IMR-90 (cell line): ENCODE data around the gene METTL18. TPM values are rescaled to one million over a fixed set of nuclear protein-coding genes. Genes with fewer than 3 reads are reported as not detected.

ENCODE experiments used
- ATAC-seq: fragments of 200-7000 bp; cut with Tn5 transposase; 2 replicates; pipeline ENCODE4 v1.9.1; 2020; ENCODE audit warnings: low read depth, mild to moderate bottlenecking, moderate library complexity
- BruUV-seq: library from RNA; stranded (reverse); fragments of 400-500 nt; replicated peaks from 2 replicates; lab custom pipeline; 2021; lab: Mats Ljungman, UMichigan
- CTCF ChIA-PET: fragments of 300-600 bp; formaldehyde crosslinking; extraction: SDS; loops from one replicate; lab custom pipeline; 2021; ENCODE audit warnings: antibody characterized with exemption; lab: Yijun Ruan, JAX
- POLR2A ChIA-PET: fragments of 300-600 bp; sonication (Branson Sonifier 250); formaldehyde crosslinking; loops from one replicate; lab custom pipeline; 2022; ENCODE audit warnings: antibody characterized with exemption; ENCODE audit not compliant: unreplicated experiment; lab: Charles Lee
- DNase-seq: peaks from one replicate; pipeline ENCODE4 v3.0.0; 2013
- H2AFZ ChIP-seq: replicated peaks from 2 replicates; pipeline ENCODE3; 2013; ENCODE audit warnings: low read length, mild to moderate bottlenecking; ENCODE audit not compliant: poor library complexity
- H2AK5ac ChIP-seq: 2 replicates; pipeline ENCODE4 v1.6.1; 2013; ENCODE audit warnings: low read depth, low read length, inconsistent platforms
- H2AK9ac ChIP-seq: replicated peaks from 2 replicates; pipeline ENCODE3; 2013; ENCODE audit warnings: mild to moderate bottlenecking, low read depth, low read length, moderate library complexity; ENCODE audit not compliant: poor library complexity
- H2BK120ac ChIP-seq: 2 replicates; pipeline ENCODE4 v1.6.1; 2013; ENCODE audit warnings: low read depth, low read length, inconsistent platforms
- H2BK15ac ChIP-seq: 3 replicates; pipeline ENCODE4 v1.6.1; 2013; ENCODE audit warnings: low read depth, low read length, inconsistent platforms
- H2BK20ac ChIP-seq: 2 replicates; pipeline ENCODE4 v1.6.1; 2013; ENCODE audit warnings: low read depth, mild to moderate bottlenecking, inconsistent platforms, low read length, moderate library complexity
- H2BK5ac ChIP-seq: 2 replicates; pipeline ENCODE4 v1.6.1; 2013; ENCODE audit warnings: mild to moderate bottlenecking, low read depth, low read length, inconsistent platforms; ENCODE audit not compliant: poor library complexity, severe bottlenecking
- H3K14ac ChIP-seq: replicated peaks from 2 replicates; pipeline ENCODE4 v1.6.1; 2013; ENCODE audit warnings: low read depth, low read length, inconsistent platforms
- H3K18ac ChIP-seq: 2 replicates; pipeline ENCODE4 v1.6.1; 2013; ENCODE audit warnings: low read depth, low read length, control low read depth
- H3K23ac ChIP-seq: 2 replicates; pipeline ENCODE4 v1.6.1; 2013; ENCODE audit warnings: low read depth, low read length, inconsistent platforms
- H3K27ac ChIP-seq: 2 replicates; pipeline ENCODE4 v1.5.1; 2013; ENCODE audit warnings: mild to moderate bottlenecking, control low read depth, low read length; ENCODE audit not compliant: insufficient read depth
- H3K27me3 ChIP-seq: 2 replicates; pipeline ENCODE4 v1.6.1; 2013; ENCODE audit warnings: low read length; ENCODE audit not compliant: control insufficient read depth, insufficient read depth
- H3K36me3 ChIP-seq: 2 replicates; pipeline ENCODE4 v1.6.1; 2013; ENCODE audit warnings: low read length, mixed read lengths; ENCODE audit not compliant: control insufficient read depth, insufficient read depth
- H3K4ac ChIP-seq: 2 replicates; pipeline ENCODE4 v1.6.1; 2013; ENCODE audit warnings: low read depth, low read length, inconsistent platforms
- H3K4me1 ChIP-seq: 2 replicates; pipeline ENCODE4 v1.6.1; 2013; ENCODE audit warnings: low read length, mixed read lengths; ENCODE audit not compliant: control insufficient read depth, insufficient read depth
- H3K4me2 ChIP-seq: 2 replicates; pipeline ENCODE4 v1.6.1; 2013; ENCODE audit warnings: low read depth, mild to moderate bottlenecking, control low read depth, low read length, moderate library complexity
- H3K4me3 ChIP-seq: 2 replicates; pipeline ENCODE4 v1.5.1; 2013; ENCODE audit warnings: low read depth, mild to moderate bottlenecking, control low read depth, low read length, moderate library complexity; ENCODE audit not compliant: insufficient read depth
- H3K56ac ChIP-seq: 2 replicates; pipeline ENCODE4 v1.6.1; 2013; ENCODE audit warnings: low read length, inconsistent platforms; ENCODE audit not compliant: insufficient read depth; ENCODE audit errors: extremely low read depth
- H3K79me1 ChIP-seq, 2 experiments: 2 replicates each; pipeline ENCODE4 v1.6.1; 2013; ENCODE audit warnings: low read length in 2 of 2, inconsistent platforms in 1 of 2, low read depth in 1 of 2
- H3K9ac ChIP-seq: 2 replicates; pipeline ENCODE4 v1.6.1; 2013; ENCODE audit warnings: low read depth, low read length, control low read depth
- H3K9me1 ChIP-seq: 2 replicates; pipeline ENCODE4 v1.6.1; 2013; ENCODE audit warnings: low read length, inconsistent platforms; ENCODE audit not compliant: insufficient read depth
- H3K9me3 ChIP-seq: 2 replicates; pipeline ENCODE4 v1.6.1; 2013; ENCODE audit warnings: low read length; ENCODE audit not compliant: control insufficient read depth, insufficient read depth
- H4K20me1 ChIP-seq: 2 replicates; pipeline ENCODE4 v1.6.1; 2013; ENCODE audit warnings: low read length, inconsistent platforms; ENCODE audit not compliant: insufficient read depth
- H4K5ac ChIP-seq: 2 replicates; pipeline ENCODE4 v1.6.1; 2013; ENCODE audit warnings: mild to moderate bottlenecking, low read depth, low read length, control low read depth
- H4K8ac ChIP-seq, 2 experiments: 2 replicates each; pipeline ENCODE4 v1.6.1; 2013; ENCODE audit warnings: low read depth in 2 of 2, low read length in 2 of 2, control low read depth in 1 of 2, inconsistent platforms in 1 of 2
- H4K91ac ChIP-seq: 2 replicates; pipeline ENCODE4 v1.6.1; 2013; ENCODE audit warnings: low read depth, low read length, inconsistent platforms; ENCODE audit not compliant: insufficient read depth
- BHLHE40 ChIP-seq: fragments of 150-350 bp; IDR thresholded peaks from 2 replicates; pipeline ENCODE4 v1.6.1; 2016; ENCODE audit warnings: mild to moderate bottlenecking, low read depth, low read length
- CEBPB ChIP-seq: IDR thresholded peaks from 2 replicates; pipeline ENCODE4 v1.6.1; 2012; ENCODE audit warnings: low read depth, low read length, improper control_type of control experiment
- CHD1 ChIP-seq: IDR thresholded peaks from 2 replicates; pipeline ENCODE4 v1.6.1; 2012; ENCODE audit warnings: low read depth, low read length, improper control_type of control experiment
- CTCF ChIP-seq: conservative IDR thresholded peaks from 2 replicates; pipeline ENCODE4 v1.5.1; 2012; ENCODE audit warnings: mild to moderate bottlenecking, low read depth, low read length, improper control_type of control experiment
- ELK1 ChIP-seq: fragments of 150-350 bp; IDR thresholded peaks from 2 replicates; pipeline ENCODE4 v1.6.1; 2016; ENCODE audit warnings: low read depth, mild to moderate bottlenecking, low read length, moderate library complexity, borderline replicate concordance
- FOS ChIP-seq: fragments of 150-350 bp; IDR thresholded peaks from 2 replicates; pipeline ENCODE4 v1.6.1; 2016; ENCODE audit warnings: low read depth, low read length
- MAFK ChIP-seq: IDR thresholded peaks from 2 replicates; pipeline ENCODE4 v1.6.1; 2012; ENCODE audit warnings: low read depth, low read length, improper control_type of control experiment
- MAZ ChIP-seq: IDR thresholded peaks from 2 replicates; pipeline ENCODE4 v1.6.1; 2012; ENCODE audit warnings: low read depth, mild to moderate bottlenecking, low read length, improper control_type of control experiment, moderate library complexity, borderline replicate concordance
- MXI1 ChIP-seq: IDR thresholded peaks from 2 replicates; pipeline ENCODE4 v1.6.1; 2012; ENCODE audit warnings: low read depth, mild to moderate bottlenecking, low read length, moderate library complexity, borderline replicate concordance
- NFE2L2 ChIP-seq: fragments of 150-350 bp; IDR thresholded peaks from 2 replicates; pipeline ENCODE4 v1.6.1; 2016; ENCODE audit warnings: low read depth, mild to moderate bottlenecking, low read length
- POLR2A ChIP-seq: IDR thresholded peaks from 2 replicates; pipeline ENCODE4 v1.6.1; 2012; ENCODE audit warnings: mild to moderate bottlenecking, low read depth, low read length
- RAD21 ChIP-seq: IDR thresholded peaks from 2 replicates; pipeline ENCODE4 v1.6.1; 2012; ENCODE audit warnings: low read length, improper control_type of control experiment
- RCOR1 ChIP-seq: IDR thresholded peaks from 2 replicates; pipeline ENCODE4 v1.6.1; 2012; ENCODE audit warnings: mild to moderate bottlenecking, low read length, improper control_type of control experiment; ENCODE audit not compliant: insufficient replicate concordance
- RFX5 ChIP-seq: IDR thresholded peaks from 2 replicates; pipeline ENCODE4 v1.8.0; 2012; ENCODE audit warnings: low read depth, mild to moderate bottlenecking, low read length, moderate library complexity
- SMC3 ChIP-seq: fragments of 150-350 bp; IDR thresholded peaks from 2 replicates; pipeline ENCODE4 v1.6.1; 2016; ENCODE audit warnings: low read depth, mild to moderate bottlenecking, antibody characterized with exemption, low read length, moderate library complexity
- WGBS, 2 experiments: methylation state at CpG; one replicate each; pipeline versions ENCODE4 v1.1.5 to v1.1.7; 2013; ENCODE audit warnings: missing lambda C conversion rate in 2 of 2; ENCODE audit not compliant: insufficient read length in 1 of 2; ENCODE audit errors: extremely low coverage in 2 of 2; 5-methylcytosine and 5-hydroxymethylcytosine counted together
- dilution Hi-C: fragments of 300-500 bp; cut with HindIII; formaldehyde crosslinking; loops from one replicate; pipeline ENCODE4 v1.14.3; 2018; ENCODE audit warnings: low sequenced_read_pairs; ENCODE audit not compliant: unreplicated experiment
- in situ Hi-C: fragments of 300-500 bp; cut with MboI; formaldehyde crosslinking; loops from 3 replicates; pipeline ENCODE4 v1.14.3; 2019; ENCODE audit warnings: low sequenced_read_pairs, inconsistent platforms, mixed read lengths
- intact Hi-C: fragments of 100-400 bp; cut with micrococcal nuclease; formaldehyde crosslinking; loops from 2 replicates; pipeline ENCODE4 v1.10.0; 2022
- polyA plus RNA-seq, 3 experiments: library from polyadenylated mRNA; depleted of rRNA; stranded (reverse); fragments of >200 nt; gene quantifications; 2 replicates each; pipeline ENCODE4 v1.2.3, GENCODE V29; 2012; ENCODE audit warnings: low replicate concordance in 1 of 3
- total RNA-seq: library from RNA; depleted of rRNA; stranded (reverse); fragments of >200 nt; gene quantifications from 2 replicates; pipeline ENCODE4 v1.2.3, GENCODE V29; 2012
- TF ChIP-seq, protein P1 (sequence below): fragments of 150-350 bp; IDR thresholded peaks from 2 replicates; pipeline ENCODE4 v1.6.1; 2017; ENCODE audit warnings: mild to moderate bottlenecking, antibody characterized with exemption, low read length, low read depth

The METTL18 gene
- total and polyA plus RNA-seq, 2 of the 4 experiments (the other 2 are of a cell fraction) = 2.9 to 3.4 TPM

DNA sequence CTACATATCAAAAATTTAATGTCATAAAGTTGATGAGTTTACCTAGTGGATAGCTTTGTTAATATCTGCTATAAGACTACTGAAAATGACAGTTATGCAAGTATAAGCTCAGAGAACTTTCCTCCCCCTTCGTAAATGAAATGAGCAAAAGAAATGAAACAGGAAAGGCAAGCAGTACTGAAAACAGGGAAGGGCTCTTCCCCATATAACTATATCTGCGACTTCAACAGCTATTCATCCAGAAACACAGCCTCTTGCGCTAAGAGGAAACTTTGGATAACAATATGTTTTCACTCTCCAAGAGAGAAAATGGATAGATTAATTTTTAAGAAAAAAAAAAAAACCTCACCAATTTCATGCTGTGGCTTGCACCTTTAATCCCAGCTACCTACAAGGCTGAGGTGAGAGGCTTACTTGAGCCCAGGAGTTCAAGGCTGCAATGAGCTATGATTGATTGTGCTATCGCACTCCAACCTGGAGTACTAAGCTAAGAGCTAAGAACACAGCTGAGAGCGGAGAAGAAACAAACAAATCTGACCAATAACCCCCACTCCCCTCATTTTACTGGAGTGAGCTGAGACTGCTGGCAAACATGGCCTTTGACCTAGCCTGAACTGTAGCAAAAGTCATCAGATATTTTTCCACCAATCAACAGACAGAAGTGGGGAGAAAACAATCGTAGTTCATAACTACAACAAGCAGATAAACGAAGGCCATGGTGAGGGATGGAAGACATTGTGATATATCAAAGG, 29.0 kb downstream of the METTL18 start:
- Histone ChIP-seq H3K4me2 (no peak overlapping the region), H2AFZ (no peak overlapping the region), H4K5ac (no peak overlapping the region), H3K9me3 (no peaks in the 10 kb centered on the region), H4K20me1 (no peaks in the 10 kb centered on the region), H2BK20ac (no peak overlapping the region), H2BK15ac (no peak overlapping the region), H2BK5ac (no peak overlapping the region), H3K56ac (no peak overlapping the region), H4K8ac (no peak overlapping the region), H3K9me1 (no peaks in the 10 kb centered on the region), H2BK120ac (no peak overlapping the region), H3K18ac (no peak overlapping the region), H3K23ac (no peak overlapping the region), H2AK9ac (no peak overlapping the region), H3K36me3 (no peaks in the 10 kb centered on the region), H4K91ac (no peak overlapping the region), H2AK5ac (no peak overlapping the region), H3K27ac (no peak overlapping the region), H3K4ac (no peak overlapping the region), H3K4me1 (no peaks in the 10 kb centered on the region), H3K27me3 (peaks cover 5% of the 10 kb centered on the region), H3K14ac (no peak overlapping the region), H3K79me1 (no peaks in the 10 kb centered on the region), H3K9ac (no peak overlapping the region), H3K4me3 (no peak overlapping the region)
- no peak for ATAC-seq
- dilution Hi-C loops (no loop called here), intact Hi-C loops (no loop called here), in situ Hi-C loops (no loop called here)
- ChIA-PET CTCF (no interaction called here), POLR2A (no interaction called here)
- WGBS, 2 experiments = no CpG with 5 or more reads among the region's 7 CpGs
- DNase-seq = no peak
- TF ChIP-seq RAD21 (no peak), MXI1 (no peak), MAFK (no peak), MAZ (no peak), CTCF (no peak), BHLHE40 (no peak), SMC3 (no peak), POLR2A (no peak), NFE2L2 (no peak), CHD1 (no peak), CEBPB (no peak), ELK1 (no peak), FOS (no peak), RFX5 (no peak), RCOR1 (no peak)
- TF ChIP-seq, protein P1, sequence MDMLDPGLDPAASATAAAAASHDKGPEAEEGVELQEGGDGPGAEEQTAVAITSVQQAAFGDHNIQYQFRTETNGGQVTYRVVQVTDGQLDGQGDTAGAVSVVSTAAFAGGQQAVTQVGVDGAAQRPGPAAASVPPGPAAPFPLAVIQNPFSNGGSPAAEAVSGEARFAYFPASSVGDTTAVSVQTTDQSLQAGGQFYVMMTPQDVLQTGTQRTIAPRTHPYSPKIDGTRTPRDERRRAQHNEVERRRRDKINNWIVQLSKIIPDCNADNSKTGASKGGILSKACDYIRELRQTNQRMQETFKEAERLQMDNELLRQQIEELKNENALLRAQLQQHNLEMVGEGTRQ = no peak
- BruUV-seq = no TSS peak
